Stimulated activated CD4-positive, alpha-beta T cell treated with anti-CD3 and anti-CD28 coated beads, Interleukin-15, amount 100 ng/mL, for 24 hours (primary cell): ENCODE data around the gene POLH.
A peak's percentile ranks its signal among the peaks of the same experiment; 100 is the strongest.
"Not testable (repeated sequence)": the region's sequence is repeated elsewhere in the genome, so short reads cannot be mapped to it uniquely, and the experiment has no call there.

Experiments
- DNase-seq: peaks from one replicate; pipeline ENCODE4 v3.0.0-alpha.2; 2020

Gene POLH

DNA sequence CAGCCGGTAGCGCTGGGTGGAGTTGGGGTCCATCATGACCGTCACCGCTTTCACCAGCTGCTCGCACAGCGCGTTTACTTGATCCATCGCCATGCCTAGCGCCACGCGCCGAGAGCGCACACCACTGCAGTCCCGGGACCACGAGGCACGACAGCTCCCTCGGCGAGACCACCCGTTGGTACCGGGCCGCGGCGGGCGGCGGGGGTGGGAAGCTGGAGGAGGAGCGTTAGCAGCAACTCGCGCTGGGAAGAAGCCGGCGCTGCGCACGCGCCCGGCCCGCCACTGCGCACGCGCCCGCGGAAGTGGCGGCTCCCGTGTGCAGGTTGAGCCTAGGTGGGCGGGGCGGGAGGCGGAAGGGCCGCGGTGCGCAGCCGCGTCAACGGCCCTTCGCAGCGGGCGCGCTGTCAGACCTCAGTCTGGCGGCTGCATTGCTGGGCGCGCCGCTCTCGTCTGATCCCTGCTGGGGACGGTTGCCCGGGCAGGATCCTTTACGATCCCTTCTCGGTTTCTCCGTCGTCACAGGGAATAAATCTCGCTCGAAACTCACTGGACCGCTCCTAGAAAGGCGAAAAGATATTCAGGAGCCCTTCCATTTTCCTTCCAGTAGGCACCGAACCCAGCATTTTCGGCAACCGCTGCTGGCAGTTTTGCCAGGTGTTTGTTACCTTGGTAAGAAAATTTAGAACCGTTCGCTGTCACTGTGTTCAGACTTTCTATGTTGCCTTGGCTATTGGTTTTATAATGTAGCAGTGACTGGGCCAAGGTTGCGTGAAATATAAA, at the start of gene POLH, which contains the start of gene XPO5:
Gene POLH, plus strand, starts transcription at position 414 of the 780 bp plus-strand sequence. CDS start 6,135 bp downstream, outside the sequence.
Gene XPO5, minus strand, starts transcription at position 267 of the 780 bp plus-strand sequence. Its CDS starts 174 bp downstream, at position 93.
- peak; percentile 94 for DNase-seq

DNA sequence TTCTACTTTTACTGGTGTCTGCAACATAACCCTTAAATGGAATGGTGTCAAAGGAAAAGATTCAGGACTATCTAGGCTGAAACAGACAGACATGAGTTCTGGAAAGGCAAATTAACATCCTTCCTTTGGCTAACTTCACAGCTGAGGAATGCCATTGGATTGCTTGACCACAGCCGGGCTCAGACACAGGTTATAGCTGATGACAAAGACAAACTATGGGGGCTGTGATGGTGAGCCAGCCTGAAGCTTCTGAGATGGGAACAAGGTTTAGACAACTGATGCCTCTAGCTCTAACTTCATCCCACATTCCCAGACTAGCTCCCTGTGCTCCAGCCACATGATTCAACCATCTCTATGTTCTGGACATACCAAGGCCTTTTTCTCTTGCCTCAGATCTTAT, 43.8 kb upstream of the POLH start:
- DNase-seq = no peak

DNA sequence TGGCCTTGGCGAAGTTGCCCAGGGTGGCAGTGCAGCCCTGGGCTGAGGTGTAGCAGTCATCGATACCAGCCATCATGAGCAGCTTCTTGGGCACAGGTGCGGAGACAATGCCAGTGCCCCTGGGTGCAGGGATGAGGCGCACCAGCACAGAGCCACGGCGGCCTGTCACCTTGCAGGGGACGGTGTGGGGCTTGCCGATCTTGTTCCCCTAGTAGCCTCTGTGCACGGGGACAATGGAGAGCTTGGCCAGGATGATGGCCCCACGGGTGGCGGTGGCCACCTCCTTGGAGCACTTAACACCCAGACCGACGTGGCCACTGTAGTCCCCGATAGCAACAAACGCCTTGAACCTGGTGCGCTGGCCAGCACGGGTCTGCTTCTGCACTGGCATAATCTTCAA, 37.0 kb upstream of the POLH start:
- not testable (repeated sequence) for DNase-seq

DNA sequence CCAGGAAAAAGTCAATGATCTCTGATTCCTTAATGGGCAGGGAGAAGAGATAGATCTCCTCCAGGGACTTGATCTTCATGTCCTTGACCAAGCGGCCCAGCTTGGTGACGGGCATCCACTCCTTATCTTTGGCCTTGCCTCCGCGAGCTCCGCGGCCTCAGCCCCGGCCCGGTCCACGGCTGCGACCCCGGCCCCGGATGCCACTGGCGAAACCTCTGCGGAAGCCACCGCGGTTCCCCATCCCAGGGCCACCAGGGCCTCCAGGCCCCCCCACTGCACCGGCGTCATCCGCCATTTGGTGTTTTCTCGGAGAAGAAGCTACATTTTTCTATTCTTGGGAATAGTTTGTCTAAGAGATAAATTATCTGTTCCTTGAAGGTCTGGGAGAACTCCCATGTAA, 36.6 kb upstream of the POLH start:
- DNase-seq = not testable (repeated sequence)

DNA sequence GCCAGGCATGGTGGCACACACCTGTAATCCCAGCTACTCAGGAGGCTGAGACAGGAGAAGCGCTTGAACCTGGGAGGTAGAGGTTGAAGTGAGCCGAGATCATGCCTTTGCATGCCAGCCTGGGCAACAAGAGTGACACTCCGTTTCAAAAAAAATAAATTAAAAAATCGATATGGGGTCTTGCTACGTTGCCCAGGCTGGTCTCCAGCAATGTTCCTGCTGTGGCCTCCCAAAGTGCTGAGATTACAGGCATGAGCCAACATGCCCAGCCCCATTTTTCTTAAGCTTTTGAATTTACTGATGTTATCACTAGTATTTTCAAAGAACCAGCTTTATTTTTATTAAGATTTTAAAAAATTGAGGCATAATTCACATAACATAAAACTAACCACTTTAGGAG, 35.5 kb upstream of the POLH start:
- no peak for DNase-seq

DNA sequence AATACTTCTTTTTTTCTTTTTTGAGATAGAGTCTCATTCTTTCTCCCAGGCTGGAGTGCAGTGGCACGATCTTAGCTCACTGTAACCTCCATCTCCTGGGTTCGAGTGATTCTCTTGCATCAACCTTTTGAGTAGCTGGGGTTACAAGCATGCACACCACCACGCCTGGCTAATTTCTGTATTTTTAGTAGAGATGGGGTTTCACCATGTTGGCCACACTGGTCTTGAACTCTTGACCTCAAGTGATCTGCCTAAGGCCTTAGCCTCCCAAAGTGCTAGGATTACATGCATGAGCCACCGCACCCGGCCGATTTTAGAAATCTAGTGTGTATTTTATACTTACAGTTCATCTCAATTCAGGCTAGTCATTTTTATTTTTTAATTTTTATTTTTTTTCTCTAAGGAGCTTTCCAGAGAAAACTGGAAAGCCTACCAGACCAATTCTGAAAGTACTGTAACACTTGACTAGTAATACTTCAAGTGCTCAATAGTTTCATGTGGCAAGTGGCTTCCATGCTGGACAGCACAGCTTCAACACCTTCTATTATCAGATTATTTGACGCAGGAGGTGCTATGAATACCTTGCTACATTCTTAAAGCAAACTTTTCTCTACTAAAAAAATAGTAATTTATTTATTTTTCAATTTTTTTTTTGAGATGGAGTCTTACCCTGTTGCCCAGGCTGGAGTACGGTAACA, 34.1 kb upstream of the POLH start:
- DNase-seq = no peak

DNA sequence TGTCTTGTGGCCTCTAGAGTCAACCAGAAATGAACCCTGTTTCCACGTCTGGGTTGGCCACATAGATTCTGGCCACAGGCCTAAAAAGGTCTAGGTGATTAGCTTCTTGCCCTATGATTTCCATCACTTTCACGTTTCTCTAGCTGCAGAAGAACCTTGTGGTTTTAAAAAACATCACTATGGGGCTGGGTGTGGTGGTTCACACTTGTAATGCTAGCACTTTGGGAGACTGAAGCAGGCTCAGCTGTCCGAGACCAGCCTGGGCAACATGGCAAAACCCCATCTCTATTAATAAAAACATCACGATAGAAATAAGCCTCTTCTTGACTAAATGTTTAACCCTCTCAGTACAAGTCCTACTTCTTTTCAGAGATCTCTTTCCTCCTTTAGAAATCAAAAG, 31.5 kb upstream of the POLH start:
- no peak for DNase-seq

DNA sequence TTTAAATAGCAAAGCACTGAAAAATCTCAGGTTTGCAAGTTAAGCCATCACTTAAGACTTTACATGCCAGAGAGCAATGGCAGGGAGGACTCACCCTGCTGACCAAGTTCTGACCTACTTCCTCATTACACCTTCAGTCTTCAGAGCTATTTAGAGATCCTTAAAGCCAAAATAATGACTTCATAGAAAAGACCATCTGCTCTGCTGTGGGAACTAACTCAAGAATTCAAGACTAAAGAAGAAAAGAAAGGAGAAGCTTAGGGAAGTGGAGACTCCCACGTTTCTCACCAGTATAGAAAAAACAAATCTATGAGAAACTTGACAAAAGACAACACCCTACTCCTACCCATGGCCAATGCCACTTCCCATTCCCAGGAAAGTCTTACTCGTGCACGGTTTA, 28.8 kb upstream of the POLH start:
- no peak for DNase-seq

DNA sequence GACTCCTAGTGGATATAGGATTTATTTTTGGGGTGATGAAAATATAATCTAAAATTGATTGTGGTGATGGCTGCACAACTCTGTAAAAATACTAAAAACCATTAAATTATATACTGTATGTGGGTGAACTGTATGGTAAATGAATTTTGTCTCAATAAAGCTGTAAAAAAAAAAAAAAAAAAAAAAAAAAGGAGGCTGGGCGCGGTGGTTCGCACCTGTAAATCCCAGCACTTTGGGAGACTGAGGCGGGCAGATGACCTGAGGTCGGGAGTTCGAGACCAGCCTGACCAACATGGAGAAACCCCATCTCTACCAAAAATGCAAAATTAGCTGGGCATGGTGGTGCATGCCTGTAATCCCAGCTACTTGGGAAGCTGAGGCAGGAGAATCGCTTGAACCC, 18.4 kb upstream of the POLH start:
- not testable (repeated sequence) for DNase-seq

DNA sequence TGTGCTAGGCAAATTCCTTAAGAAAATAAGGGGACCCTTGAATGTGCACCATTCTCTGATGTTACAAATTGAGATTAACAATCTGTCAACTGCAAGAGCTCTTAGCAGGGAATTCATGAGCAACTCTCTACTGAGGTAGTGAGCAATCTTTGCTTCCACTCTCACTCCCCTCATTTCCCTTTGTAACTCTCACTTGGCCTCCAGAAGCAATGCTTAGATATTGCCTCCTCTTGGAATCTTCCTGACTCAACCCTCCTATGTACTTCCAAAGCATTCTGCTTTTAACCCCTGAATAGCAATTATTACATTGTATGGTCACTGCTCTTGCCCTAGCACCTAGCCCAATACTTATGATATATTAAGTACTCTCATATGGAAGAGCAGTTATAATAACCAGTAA, 16.7 kb upstream of the POLH start:
- no peak for DNase-seq

DNA sequence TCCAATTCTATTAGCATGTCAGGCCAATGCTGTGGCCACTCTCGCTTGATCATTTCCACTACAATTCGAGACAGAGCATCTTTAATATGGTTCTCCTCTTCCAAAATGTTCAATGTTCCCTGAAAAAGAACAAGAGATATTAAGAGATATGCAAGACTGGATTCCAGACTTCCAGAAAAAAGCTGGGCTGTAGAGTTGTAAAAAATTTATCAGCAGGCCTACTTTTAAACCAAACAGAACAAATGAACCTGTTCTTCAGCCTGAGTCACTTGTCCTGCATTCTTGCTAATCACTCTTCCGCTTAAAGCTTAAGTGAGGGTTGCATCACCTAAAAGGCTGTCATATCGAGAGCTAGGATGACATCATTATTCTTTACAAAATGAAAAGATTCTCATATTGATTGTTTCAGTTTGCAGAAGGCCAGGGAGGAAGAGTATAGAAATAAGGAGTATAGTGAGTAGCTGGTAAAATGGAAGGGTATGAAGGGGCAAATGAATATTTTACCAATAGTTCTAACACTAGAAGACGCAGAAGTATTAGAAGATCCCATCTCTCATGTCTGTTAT, 5.0 kb upstream of the POLH start:
- no peak for DNase-seq

DNA sequence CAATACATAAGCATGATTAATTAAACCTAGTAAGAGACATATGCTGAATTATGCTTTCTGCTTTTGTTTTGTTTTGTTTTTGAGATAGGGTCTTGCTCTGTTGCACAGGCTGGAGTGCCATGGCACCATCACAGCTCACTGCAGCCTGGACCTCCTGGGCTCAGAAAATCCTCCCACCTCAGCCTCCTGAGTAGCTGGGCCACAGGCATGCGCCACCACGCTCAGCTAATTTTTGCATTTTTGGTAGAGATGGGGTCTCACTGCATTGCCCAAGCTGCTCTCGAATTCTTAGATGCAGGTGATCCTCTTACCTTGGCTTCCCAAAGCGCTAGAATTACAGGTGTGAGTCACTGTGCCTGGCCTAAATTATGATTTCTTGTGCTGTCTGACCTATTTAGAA, 4.0 kb upstream of the POLH start:
- DNase-seq = no peak

DNA sequence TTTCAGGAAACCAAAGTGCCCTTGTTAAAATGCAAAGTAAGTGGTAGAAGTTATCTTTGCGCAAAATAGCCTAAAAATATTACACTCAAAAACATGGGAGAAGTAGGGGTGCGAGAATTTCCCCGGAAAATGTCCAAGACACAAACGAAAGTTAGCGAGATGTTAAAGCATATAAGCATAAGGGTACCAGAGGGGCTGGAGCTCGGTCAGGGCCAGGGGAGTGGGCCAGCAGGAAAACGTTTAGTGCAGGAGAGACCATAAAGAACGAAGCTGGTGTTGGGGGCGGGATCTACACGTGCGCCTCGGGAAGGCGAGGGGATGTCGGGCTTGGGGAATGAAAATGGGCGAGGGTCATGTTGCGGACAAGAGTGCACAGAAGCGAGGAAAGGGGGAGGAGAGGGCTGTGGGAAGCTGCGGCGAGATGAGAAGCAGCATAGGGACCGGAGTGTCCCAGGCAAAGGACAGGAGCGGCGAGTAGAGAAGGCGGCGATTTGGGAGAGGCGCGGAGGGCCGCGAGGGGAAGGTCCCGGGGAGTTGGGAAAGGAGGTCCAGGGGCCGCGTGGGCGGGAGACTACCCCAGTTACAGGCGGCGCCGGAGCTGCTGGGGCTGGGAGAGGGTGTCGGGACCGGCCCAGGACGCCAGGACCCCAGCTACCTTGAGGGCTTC, 747 bp upstream of the POLH start:
- DNase-seq = no peak

DNA sequence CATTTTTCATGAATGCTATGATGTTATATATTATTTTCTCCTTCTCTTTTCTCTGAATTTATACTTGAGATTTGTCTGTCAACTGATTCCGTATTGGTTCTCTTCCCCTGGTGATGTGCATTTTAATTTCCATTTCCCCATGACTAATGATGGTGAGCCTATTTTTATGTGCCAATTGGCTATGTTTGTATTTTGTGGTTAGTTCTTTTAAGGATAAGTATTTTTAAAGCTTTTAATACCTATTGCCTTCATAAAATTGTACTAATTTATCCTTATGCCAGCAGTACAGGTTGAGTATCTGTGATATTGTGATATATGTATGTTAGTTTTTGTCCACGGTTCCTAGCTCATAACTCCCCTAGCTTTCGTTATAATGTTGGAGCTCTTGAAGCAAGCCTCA, 2.8 kb downstream of the POLH start:
- no peak for DNase-seq

DNA sequence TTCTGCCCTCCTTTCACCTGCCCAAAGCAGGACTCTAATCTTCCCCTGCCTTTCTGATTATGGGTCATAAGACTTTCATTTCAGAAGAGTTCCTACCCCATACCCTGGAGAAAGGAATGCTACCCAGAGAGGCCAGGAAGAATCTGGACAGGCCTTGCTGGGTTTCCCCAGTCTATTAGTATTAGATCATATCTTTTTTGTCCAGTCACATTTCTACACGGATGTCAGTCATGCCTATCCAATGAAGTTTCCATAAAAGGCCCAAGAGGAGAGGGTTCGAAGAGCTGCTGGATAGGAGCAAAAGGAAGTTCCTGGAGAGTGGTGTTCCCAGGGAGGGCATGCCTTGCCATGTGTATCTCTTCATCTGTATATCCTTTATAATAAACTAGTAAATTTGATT, 3.2 kb downstream of the POLH start:
- DNase-seq = no peak

DNA sequence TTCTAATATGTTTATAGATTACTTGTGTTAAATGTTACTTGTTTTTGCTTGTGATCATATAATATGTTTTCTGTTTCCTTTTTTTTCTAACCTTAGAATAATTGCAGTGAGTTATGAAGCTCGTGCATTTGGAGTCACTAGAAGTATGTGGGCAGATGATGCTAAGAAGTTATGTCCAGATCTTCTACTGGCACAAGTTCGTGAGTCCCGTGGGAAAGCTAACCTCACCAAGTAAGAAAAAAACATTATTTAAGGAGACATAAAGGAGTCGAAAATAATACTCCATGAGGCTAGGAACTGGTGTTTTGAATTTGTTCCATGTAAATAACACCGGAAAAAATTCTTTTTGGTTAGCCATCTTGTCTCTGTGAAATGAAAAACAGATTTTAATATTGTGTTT, 6.9 kb downstream of the POLH start:
- DNase-seq = no peak

DNA sequence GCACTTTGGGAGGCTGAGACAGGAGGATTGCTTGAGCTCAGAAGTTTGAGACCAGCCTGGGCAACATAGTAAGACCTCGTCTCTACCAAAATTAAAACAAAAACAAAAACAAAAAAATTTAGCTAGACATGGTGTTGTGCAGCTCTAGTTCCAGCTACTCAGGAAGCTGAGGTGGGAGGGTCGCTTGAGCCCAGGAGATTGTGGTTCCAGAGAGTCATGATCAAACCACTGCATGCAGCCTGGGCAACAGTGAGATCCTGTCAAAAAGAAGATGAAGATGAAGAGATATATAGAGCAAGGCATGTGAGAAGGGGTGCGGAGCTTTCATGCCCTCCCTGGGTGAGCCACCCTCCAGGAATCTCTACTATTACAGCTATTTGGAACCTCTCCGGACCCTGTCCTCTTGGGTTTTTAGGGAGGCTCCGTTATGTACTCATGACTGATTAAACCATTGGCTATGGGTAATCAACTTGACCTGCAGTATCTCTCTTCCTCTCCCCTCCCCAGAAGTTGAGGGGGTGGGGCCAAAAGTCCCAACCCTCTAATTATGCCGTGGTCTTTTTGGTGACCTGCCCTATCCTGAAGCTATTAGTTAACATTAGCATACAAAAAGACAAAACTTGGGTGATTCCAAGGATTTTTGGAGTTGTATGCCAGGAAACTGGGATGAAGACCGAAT, 9.0 kb downstream of the POLH start:
- no peak for DNase-seq

DNA sequence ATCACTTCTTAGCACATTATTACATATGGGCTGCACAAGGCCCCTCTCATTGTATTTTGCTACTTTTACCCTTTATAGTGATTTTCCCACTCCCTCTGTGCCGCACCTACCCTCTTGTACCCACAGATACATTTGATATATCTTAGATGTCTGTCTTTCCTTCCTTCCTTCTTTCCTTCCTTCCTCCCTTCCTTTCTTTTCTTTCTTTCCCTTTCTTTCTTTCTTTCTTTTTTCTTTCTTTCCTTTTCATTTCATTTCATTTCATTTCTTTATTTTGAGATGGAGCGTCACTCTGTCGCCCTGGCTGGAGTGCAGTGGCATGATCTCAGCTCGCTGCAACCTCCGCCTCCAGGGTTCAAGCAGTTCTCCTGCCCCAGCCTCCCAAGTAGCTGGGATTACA, 12.2 kb downstream of the POLH start:
- no peak for DNase-seq

DNA sequence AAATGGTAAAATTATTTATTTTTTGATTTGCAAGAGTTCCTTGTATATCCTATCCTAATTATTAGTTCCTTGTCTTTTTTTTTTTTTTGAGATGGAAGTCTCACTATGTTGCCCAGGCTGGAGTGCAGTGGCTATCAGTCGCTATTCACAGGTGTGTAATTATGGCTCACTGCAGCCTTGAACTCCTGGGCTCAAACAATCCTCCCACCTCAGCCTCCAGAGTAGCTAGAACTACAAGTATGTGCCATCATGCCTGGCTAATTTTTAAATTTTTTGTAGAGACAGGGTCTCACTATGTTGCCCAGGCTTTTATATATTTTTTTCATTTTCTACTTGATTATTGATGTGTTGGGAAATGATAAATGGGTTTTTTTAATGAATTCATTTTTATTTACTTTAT, 13.6 kb downstream of the POLH start:
- not testable (repeated sequence) for DNase-seq

DNA sequence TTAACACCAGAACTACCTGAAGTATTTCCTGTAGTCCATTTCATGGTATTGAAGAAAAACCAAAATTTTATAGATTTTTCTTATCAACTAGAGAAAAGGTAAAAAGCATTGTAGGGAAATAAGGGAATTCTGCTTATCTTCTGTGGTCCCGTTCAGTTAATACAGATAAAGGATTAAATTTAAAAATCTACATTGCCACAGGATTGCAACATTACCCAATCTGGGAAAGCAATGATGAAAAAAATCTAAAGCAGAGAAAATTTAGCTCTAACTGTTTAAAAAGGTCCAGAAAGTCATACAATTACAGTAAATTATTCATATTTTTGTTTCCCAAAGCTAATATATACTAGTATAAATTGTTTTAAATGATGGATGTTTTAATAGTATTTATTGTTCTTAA, 18.0 kb downstream of the POLH start:
- no peak for DNase-seq

DNA sequence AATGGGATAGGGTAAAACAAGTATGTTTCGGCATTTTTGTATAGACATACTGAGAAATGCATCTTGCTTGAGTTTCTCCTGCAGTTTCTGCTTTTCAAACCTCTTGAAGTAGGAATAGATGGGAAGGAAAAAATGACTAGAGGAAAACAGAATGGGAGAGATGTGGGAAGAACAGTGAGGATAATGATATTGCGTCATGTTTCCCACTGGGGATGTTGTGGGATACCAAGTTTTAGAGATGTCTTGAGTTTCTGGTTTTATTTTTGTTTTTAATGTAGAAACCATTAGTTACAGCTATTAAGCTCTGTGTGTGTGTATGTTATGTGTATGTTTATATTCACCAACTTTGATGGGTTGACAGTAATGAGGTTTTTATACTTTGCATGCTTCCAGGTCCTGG, 24.6 kb downstream of the POLH start:
- no peak for DNase-seq

DNA sequence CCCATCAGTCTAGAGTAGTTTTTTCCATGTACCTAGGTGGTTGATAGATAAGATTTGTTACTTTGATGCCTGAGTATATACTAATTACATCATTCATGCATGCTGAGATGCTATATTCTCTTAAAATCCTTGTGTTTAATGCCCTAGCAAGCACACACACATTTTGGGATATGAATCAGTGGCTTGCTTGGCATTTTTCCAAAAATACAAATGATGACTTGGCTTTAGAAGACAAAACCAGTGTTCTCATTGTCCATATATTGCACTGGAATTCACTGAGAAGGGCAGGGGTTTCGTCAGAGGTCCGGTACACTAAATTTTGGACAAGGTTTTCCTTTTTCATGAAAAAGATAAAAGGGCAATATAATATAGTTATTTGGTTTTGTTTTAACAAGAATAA, 28.2 kb downstream of the POLH start:
- no peak for DNase-seq

DNA sequence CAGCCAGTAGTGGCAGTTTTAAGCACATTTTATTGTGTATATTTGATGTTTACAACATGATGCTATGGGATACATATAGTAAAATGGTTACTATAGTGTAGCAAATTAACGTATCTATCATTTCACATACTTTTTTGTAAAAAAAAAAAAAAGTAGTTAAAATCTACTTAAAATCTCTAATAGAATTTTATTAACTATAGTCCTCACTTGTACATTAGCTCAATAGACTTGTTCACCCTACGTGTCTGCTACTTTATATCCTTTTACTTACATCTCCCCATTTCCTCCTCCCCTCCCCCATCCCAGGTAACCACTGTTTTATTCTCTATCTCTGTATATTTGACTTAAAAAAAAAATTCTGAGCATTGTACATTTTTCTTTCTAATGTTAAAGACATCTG, 30.0 kb downstream of the POLH start:
- no peak for DNase-seq
